ENCODE measurements around the gene WDR45B.
"Not testable (repeated sequence)": the region's sequence is repeated elsewhere in the genome, so short reads cannot be mapped to it uniquely, and the experiment has no call there.

WDR45B gene

DNA sequence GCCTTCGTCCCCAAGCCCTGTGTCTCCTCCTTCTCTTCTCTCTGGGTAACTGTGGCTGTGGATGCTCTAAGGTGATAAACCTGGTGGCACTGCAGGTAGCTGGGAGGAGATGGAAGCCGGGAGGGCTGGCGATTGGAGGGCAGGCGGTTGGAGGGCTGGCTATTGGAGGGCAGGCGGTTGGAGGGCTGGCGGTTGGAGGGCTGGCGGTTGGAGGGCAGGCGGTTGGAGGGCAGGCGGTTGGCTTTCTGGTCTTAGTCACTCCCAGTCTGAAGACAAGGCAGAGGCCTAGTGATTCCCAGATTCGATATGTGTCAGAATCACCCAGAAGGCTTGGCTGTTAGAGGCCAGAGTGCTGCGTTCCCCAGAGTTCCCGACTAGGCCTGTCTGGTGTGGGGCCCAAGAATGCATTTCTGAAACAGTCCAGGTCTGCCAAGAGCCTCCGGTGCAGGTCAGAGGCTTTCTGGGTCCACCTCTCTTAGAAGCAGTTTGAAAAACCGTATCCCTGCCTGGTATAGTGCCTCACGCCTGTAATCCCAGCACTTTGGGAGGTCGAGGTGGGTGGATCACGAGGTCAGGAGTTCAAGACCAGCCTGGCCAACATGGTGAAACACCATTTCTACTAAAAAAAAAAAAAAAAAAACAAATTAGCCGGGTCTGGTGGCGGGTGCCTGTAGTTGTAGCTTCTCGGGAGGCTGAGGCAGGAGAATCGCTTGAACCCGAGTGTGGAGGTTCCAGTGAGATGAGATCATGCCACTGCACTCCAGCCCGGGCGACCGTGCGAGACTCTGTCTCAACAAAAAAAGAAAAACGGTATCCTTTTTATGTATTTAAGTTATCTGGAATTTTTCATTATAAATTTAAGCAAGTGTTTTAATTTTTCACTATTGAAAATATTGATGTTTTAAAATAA, 59.7 kb downstream of the WDR45B start:
- peaks cover 38% of the 10 kb centered on the region for H3K36me3 ChIP-seq
- TF ChIP-seq, protein P1, sequence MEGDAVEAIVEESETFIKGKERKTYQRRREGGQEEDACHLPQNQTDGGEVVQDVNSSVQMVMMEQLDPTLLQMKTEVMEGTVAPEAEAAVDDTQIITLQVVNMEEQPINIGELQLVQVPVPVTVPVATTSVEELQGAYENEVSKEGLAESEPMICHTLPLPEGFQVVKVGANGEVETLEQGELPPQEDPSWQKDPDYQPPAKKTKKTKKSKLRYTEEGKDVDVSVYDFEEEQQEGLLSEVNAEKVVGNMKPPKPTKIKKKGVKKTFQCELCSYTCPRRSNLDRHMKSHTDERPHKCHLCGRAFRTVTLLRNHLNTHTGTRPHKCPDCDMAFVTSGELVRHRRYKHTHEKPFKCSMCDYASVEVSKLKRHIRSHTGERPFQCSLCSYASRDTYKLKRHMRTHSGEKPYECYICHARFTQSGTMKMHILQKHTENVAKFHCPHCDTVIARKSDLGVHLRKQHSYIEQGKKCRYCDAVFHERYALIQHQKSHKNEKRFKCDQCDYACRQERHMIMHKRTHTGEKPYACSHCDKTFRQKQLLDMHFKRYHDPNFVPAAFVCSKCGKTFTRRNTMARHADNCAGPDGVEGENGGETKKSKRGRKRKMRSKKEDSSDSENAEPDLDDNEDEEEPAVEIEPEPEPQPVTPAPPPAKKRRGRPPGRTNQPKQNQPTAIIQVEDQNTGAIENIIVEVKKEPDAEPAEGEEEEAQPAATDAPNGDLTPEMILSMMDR (IDR thresholded peaks at IDR 0.05), result no peak
- no peaks in the 10 kb centered on the region for H3K9me3 ChIP-seq
- H3K27ac ChIP-seq, result peak overlapping the region; percentile 58
- no peak overlapping the region for H3K4me3 ChIP-seq (ENCODE audit: low read depth in 1 of 2, low read length in 1 of 2)
- no peaks in the 10 kb centered on the region for H3K27me3 ChIP-seq
- peaks cover 29 to 34% of the 10 kb centered on the region in 2 experiments for H3K4me1 ChIP-seq (ENCODE audit: control insufficient read depth in 1 of 2, insufficient read depth in 1 of 2, low read depth in 1 of 2, low read length in 1 of 2)

DNA sequence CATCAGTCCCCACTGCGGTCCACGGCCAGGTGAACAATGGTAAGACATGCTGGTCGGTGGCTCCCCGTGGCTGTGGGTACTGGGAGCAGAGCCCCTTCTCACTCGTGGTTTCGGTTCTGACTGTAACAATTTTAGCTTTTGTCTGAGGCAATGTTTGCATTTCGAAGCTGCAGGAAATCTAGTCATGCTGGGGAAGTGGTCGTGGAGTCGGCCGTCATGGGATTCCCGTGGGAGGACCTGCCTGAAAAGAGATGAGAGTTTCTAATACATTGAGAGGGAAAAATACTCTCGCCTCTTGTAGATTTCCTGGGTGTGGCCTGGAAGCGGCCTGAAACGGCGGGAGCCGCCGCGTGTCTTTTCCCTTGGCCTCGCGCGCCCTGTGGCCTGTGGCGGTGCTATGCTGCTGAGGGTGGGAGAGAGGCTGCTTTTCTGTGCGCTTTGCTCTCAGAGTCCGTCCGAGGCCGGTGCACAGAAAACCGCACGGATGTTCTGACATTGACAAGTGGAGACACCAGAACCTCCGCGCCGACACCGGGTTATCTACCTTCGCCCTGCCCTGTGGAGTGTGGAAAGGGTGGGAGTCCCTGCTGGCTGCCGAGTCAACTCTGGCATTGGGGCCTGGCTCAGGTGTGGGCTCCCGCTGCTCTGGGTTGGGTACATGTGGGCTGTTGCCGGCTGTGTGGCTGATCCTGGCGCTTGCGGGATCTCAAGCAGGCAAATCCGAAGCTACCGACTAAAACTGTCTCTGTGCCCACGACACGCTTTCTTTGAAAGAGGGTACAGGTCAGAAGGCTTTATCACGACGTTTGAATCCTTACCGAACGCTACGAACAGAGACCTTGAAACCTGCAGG, 60.8 kb downstream of the WDR45B start:
- peaks cover 19 to 24% of the 10 kb centered on the region in 2 experiments for H3K4me1 ChIP-seq (ENCODE audit: control insufficient read depth in 1 of 2, insufficient read depth in 1 of 2, low read depth in 1 of 2, low read length in 1 of 2)
- H3K27ac ChIP-seq, result peak overlapping the region; percentile 7

DNA sequence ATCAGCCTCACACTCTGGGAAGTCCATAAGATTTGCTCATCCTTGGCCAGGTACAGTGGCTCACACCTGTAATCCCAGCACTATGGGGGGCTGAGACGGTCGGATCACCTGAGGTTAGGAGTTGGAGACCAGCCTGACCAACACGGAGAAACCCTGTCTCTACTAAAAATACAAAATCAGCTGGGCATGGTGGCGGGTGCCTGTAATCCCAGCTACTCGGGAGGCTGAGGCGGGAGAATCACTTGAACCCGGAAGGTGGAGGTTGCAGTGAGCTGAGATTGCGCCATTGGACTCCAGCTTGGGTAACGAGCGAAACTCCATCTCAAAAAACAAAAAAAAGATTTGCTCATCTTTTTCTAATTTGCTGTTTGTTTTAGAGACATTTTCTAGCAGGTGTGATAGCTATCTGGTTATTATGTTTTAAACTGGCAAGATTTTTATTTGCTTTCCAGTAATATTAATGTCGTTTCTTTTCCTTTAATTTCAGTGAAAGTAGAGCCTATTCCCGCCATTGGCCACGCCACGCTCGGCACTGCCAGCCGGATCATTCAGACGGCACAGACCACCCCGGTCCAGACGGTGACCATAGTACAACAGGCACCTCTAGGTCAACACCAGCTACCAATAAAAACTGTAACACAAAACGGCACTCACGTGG, 61.5 kb downstream of the WDR45B start:
- Histone ChIP-seq H3K27me3 (no peaks in the 10 kb centered on the region), H3K36me3 (peaks cover 53% of the 10 kb centered on the region), H3K4me1 (ENCODE audit: control insufficient read depth in 1 of 2, insufficient read depth in 1 of 2, low read depth in 1 of 2, low read length in 1 of 2) (peaks cover 14 to 16% of the 10 kb centered on the region in 2 experiments), H3K27ac (peak overlapping the region; percentile 7), H3K4me3 (ENCODE audit: low read depth in 1 of 2, low read length in 1 of 2) (no peak overlapping the region), H3K9me3 (no peaks in the 10 kb centered on the region)
- TF ChIP-seq, protein P1 (IDR thresholded peaks at IDR 0.05), result no peak

More for the DNA sequence above, 60.8 kb downstream of the WDR45B start:
- TF ChIP-seq, protein P1 (IDR thresholded peaks at IDR 0.05), result no peak
- no peaks in the 10 kb centered on the region for H3K27me3 ChIP-seq
- H3K36me3 ChIP-seq, result peaks cover 48% of the 10 kb centered on the region
- H3K9me3 ChIP-seq, result no peaks in the 10 kb centered on the region
- H3K4me3 ChIP-seq (ENCODE audit: low read depth in 1 of 2, low read length in 1 of 2), result no peak overlapping the region

DNA sequence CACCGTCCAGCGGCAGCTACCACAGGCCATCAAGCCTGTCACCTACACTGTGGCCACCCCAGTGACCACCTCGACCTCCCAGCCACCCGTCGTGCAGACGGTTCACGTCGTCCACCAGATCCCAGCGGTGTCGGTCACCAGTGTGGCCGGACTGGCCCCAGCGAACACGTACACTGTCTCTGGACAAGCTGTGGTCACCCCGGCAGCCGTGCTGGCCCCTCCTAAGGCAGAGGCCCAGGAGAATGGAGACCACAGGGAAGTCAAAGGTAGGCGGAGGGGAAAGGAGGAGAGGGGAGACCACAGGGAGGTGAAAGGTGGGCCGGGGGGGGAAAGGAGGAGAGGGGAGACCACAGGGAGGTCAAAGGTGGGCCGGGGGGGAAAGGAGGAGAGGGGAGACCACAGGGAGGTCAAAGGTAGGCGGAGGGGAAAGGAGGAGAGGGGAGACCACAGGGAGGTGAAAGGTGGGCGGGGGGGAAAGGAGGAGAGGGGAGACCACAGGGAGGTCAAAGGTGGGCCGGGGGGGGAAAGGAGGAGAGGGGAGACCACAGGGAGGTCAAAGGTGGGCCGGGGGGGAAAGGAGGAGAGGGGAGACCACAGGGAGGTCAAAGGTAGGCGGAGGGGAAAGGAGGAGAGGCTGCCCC, 62.2 kb downstream of the WDR45B start:
- not testable (repeated sequence) for H3K27ac ChIP-seq; H3K27me3 ChIP-seq; H3K4me1 ChIP-seq (ENCODE audit: control insufficient read depth in 1 of 2, insufficient read depth in 1 of 2, low read depth in 1 of 2, low read length in 1 of 2); H3K9me3 ChIP-seq; H3K4me3 ChIP-seq (ENCODE audit: low read depth in 1 of 2, low read length in 1 of 2)
- H3K36me3 ChIP-seq, result peaks cover 53% of the 10 kb centered on the region

DNA sequence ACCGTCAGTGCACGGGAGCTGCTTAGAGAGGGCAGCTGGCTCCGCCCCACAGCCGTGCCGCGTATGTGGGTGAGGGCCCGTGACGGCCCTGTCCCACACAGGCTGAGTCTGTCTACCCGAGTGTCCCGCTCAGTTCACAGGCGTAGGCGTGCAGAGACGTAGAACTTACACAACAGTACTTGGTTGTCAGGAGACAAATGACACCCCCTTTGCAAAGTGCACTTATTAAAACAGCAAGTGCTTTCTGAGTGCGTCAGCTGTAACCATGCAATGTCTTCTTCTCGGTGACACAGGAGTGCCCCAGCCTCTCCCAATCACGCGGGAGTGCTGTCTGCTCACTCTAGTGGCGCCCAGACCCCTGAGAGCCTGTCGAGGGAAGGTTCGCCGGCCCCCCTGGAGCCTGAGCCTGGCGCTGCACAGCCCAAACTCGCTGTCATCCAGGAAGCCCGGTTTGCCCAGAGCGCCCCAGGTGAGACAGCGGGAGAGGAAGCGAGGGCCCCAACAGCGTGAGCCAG, 64.5 kb downstream of the WDR45B start:
- H3K36me3 ChIP-seq, result peaks cover 57% of the 10 kb centered on the region
- H3K27me3 ChIP-seq, result no peaks in the 10 kb centered on the region
- peaks cover 3 to 5% of the 10 kb centered on the region in 2 experiments for H3K4me1 ChIP-seq (ENCODE audit: control insufficient read depth in 1 of 2, insufficient read depth in 1 of 2, low read depth in 1 of 2, low read length in 1 of 2)
- no peak overlapping the region for H3K27ac ChIP-seq
- TF ChIP-seq, protein P1 (IDR thresholded peaks at IDR 0.05), result no peak
- H3K9me3 ChIP-seq, result no peaks in the 10 kb centered on the region
- no peak overlapping the region for H3K4me3 ChIP-seq (ENCODE audit: low read depth in 1 of 2, low read length in 1 of 2)
